ENCODE results near the gene NLRC4.
"Not testable (repeated sequence)": the region's sequence is repeated elsewhere in the genome, so short reads cannot be mapped to it uniquely, and the experiment has no call there.

The NLRC4 gene, protein sequence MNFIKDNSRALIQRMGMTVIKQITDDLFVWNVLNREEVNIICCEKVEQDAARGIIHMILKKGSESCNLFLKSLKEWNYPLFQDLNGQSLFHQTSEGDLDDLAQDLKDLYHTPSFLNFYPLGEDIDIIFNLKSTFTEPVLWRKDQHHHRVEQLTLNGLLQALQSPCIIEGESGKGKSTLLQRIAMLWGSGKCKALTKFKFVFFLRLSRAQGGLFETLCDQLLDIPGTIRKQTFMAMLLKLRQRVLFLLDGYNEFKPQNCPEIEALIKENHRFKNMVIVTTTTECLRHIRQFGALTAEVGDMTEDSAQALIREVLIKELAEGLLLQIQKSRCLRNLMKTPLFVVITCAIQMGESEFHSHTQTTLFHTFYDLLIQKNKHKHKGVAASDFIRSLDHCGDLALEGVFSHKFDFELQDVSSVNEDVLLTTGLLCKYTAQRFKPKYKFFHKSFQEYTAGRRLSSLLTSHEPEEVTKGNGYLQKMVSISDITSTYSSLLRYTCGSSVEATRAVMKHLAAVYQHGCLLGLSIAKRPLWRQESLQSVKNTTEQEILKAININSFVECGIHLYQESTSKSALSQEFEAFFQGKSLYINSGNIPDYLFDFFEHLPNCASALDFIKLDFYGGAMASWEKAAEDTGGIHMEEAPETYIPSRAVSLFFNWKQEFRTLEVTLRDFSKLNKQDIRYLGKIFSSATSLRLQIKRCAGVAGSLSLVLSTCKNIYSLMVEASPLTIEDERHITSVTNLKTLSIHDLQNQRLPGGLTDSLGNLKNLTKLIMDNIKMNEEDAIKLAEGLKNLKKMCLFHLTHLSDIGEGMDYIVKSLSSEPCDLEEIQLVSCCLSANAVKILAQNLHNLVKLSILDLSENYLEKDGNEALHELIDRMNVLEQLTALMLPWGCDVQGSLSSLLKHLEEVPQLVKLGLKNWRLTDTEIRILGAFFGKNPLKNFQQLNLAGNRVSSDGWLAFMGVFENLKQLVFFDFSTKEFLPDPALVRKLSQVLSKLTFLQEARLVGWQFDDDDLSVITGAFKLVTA

DNA sequence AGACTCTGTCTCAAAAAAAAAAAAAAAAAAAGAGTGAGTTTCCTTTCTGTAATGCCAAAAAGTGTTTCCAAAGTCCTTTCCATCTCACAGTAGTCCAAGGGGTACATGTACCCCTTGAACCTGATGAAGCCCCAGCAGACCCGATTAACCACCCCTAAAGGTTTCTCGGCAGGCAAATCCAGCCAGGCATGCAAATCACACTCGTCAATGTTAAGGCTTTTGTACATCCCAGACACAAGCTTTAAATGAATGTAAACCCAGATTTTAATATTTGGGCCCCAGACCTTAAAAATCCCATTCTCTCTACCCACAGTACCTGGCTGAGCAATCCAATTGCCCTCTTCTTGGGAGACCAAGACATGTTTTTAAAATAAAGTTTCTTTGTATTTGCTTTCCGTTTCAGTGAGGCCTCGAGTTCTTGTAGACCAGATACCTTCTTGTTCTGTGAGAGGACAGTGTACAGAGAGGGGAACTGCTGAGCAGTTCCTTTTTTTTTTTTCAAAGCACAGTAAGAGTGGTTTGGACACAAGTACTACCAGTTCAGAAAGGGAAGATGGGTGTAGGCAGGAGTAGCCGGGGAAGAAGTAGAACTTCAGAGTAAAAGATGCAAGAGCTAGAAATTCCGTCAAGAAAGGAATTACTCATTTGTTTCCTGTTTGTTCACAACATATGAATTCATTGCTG is at the start of gene NLRC4:
NLRC4 (minus strand) TSS at position 465 of the 684 bp plus-strand sequence. CDS start 8,111 bp downstream, outside the sequence.
- no peak for DNase-seq (ENCODE audit: low read depth)

DNA sequence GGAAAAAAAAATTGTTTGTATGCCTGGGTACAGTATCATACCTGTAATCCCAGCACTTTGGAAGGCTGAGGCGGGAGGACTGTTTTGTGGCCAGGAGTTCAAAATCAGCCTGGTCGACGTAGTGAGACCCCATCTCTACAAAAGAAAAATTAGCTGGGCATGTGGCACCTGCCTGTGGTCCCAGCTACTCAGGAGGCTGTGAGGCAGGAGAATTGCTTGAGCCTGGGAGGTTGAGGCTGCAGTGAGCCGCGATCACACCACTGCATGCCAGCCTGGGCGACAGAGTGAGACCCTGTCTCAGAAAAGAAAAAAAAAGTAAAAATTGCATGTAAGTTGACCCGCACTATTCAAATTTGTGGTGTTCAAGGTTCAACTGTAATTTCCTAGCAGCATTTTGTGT is 45.9 kb upstream of the NLRC4 start:
- no peak for DNase-seq (ENCODE audit: low read depth)

DNA sequence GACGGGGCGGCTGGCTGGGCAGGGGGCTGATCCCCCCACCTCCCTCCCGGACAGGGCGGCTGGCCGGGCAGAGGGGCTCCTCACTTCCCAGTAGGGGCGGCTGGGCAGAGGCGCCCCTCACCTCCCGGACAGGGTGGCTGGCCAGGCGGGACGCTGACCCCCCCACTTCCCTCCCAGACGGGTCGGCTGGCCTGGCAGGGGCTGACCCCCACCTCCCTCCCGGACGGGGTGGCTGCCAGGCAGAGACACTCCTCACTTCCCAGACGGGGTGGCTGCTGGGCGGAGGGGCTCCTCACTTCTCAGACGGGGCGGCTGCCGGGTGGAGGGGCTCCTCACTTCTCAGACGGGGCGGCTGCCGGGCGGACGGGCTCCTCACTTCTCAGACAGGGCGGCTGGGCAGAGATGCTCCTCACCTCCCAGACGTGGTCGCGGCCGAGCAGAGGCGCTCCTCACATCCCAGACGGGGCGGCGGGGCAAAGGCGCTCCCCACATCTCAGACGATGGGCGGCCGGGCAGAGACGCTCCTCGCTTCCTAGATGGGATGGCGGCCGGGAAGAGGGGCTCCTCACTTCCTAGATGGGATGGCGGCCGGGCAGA is 29.4 kb upstream of the NLRC4 start:
- DNase-seq (ENCODE audit: low read depth), result not testable (repeated sequence)

DNA sequence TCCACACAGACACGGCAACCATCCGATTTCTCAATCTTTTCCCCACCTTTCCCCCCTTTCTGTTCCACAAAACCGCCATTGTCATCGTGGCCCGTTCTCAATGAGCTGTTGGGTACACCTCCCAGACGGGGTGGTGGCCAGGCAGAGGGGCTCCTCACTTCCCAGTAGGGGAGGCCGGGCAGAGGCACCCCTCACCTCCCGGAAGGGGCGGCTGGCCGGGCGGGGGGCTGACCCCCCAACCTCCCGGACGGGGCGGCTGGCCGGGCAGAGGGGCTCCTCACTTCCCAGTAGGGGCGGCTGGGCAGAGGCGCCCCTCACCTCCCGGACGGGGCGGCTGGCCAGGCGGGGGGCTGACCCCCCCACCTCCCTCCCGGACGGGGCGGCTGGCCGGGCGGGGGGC is 28.8 kb upstream of the NLRC4 start:
- not testable (repeated sequence) for DNase-seq (ENCODE audit: low read depth)

DNA sequence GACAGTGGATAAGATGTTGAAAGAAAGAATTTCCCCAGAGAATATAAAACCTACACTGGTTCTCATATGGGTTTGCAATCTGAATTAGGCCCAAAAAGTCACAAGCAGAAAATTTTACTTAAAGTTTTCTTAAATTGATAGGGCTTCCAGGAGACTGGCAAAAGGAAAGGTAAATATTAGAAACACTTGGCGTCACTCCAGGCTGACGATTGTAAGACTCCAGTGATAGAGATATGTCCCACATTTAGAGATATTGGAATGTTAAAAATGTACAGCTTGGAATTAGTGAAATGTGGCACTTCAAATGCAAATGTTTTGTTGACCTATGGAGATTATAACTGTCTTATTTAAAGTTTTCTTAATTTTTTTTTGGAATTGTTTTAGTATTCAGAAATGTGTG is 27.1 kb upstream of the NLRC4 start:
- no peak for DNase-seq (ENCODE audit: low read depth)

DNA sequence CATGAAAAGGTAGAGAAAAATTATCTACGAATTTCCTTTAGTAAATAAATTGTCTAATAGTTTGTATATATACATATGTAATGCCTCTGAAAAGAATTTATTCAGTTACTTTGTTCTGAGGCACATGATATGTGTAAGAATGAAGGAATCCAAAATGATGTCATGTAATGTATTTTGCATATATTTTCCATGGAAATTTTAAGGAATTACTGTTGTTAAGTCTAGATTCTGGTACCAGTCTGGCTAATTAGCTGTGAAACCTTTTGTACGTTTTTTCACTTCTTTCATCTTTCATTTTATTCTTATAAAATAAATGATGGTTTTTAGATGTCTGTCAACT is 25.3 kb upstream of the NLRC4 start:
- no peak for DNase-seq (ENCODE audit: low read depth)

DNA sequence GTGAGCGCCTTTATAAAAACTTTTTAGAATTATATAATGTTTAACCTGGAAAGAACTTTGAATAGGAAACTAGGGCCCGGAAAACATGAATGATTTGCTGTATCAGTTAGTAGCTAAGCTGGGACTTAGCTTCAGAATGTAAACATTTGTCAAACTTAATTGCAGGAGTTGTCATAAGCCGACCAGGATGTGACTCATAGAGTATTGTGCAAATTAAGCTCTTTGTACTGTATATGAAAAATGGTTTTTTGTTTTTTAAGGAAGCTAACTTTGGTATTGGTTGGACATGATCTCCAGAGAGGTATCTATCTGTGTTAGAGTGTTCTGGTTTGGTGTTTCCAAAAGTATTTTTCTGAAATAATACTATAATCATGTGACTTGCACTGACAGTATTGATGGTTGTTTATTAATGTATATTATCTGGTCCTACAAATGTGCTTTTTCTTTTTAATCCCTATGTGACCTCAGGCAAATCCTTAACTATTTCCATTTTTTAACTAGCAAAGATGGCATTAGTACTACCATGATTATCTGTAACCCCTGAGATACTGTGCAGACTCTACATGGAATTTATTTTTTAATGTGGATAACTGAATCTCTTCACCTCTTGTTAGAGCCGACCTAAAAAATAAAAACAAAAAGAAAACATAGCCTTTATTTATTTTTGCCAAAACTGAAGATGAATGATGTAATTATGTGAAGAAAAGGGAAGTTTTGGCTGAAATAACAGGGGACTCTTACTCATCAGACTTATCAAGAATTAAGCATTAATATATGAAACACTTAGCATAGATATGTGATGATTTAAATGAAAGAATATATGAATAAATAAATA is 24.7 kb upstream of the NLRC4 start:
- DNase-seq (ENCODE audit: low read depth), result peak; percentile 55

DNA sequence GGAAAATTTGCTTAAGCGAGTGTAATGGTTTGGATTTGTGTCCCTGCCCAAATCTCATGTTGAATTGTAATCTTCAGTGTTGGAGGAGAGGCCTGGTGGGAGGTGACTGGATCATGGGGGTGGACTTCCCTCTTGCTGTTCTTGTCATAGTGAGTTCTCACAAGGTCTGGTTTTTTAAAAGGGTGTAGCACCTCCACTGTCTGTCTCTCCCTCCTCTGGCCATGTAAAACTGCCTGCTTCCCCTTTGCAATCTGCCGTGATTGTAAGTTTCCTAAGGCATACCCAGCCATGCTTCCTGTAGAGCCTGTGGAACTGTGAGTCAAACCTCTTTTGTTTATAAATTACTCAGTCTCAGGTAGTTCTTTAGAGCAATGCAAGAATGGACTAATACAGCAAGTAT is 19.6 kb upstream of the NLRC4 start:
- DNase-seq (ENCODE audit: low read depth), result no peak

DNA sequence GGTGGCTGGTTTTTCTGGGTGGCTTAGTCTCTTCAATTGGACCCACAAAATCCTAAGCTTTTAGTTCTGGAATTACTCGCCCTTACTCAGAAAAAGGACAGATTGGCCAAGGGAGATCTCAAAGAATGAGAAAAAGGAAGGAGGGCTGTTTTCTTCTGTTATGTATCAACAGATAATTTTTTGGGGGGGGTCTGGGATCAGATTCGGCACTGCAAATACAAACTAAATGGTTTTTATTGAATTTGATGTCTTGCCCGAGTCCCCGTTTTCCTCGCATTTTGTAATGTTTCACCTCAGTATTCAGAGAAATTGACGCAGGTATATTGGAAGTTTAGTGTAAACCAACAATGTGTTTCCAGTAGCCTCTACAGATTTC is 13.8 kb upstream of the NLRC4 start:
- DNase-seq (ENCODE audit: low read depth), result no peak

DNA sequence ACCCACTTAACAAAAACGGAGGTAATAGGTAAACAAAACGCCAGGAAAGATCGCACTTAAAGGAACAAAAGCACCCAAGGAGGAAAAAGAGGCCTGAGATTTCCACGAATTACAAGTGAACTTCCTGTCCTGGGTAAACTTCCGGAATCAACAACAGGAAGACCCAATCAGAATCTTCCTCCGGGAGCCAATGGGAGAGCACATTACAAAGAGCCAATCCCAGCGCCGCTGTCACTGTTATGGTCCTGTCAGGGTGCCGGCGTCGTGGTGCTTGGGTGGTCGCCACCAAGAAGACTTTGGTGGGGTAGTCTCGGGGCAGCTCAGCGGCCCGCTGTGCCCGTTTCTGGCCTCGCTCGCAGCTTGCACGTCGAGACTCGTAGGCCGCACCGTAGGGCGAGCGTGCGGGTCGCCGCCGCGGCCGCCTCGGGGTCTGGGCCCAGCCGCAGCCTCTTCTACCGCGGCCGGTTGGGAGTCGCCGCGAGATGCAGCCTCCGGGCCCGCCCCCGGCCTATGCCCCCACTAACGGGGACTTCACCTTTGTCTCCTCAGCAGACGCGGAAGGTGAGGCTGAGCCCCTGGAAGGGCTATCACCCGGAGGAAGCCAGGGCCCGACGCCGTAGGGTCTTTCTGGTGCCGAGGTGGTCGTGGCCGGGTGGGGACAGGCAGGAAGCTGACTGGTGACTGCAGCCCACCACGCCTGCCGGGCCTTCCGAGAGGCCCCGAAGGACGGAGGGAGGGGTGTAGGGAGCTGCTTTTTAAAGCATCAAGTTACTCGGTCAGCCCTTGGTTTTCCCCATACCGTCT is 13.2 kb upstream of the NLRC4 start, which contains the start of gene YIPF4:
YIPF4 (plus strand) TSS at position 231 of the 804 bp plus-strand sequence; CDS start at position 483, 252 bp downstream.
- peak; percentile 90 for DNase-seq (ENCODE audit: low read depth)

DNA sequence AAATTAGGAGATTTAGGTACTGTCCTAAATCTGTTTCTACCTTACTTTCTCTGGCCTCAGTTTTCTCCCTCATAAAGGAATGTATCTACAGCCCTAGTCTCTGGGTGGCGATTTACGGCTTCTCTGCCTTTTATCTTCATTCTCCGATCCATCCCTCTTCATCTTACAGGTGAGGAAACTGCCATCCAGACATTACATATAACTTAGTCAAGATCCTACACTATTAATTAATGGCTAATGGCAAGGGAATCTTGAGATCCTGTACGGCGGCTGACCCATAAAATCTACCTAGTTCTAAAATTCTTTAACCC is 12.6 kb upstream of the NLRC4 start:
- DNase-seq (ENCODE audit: low read depth), result no peak

DNA sequence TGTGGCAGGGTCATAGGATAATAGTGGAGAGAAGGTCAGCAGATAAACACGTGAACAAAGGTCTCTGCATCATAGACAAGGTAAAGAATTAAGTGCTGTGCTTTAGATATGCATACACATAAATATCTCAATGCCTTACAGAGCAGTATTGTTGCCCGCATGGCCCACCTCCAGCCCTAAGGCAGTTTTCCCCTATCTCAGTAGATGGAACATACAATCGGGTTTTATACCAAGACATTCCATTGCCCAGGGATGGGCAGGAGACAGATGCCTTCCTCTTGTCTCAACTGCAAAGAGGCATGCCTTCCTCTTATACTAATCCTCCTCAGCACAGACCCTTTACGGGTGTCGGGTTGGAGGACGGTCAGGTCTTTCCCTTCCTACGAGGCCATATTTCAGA is 11.1 kb upstream of the NLRC4 start:
- DNase-seq (ENCODE audit: low read depth), result not testable (repeated sequence)

DNA sequence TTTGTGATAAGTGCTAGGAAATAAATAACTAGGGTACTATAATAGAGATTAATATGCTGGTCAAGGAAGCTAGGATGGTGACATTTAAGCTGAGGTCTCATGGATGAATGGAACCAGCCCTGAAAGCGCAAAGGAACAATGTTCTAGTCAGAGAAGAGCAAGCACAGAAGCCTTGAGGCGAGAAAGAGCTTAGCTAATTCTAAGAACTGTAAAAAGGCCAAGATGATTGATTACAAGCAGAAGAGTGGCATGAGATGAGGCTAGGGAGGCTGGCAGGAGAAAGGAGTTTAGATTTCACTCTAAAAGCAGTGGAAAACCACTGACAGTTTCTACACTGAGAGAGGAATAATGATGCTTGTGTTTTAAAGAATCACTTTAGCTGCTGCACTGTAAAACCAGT is 9.6 kb upstream of the NLRC4 start:
- DNase-seq (ENCODE audit: low read depth), result no peak

DNA sequence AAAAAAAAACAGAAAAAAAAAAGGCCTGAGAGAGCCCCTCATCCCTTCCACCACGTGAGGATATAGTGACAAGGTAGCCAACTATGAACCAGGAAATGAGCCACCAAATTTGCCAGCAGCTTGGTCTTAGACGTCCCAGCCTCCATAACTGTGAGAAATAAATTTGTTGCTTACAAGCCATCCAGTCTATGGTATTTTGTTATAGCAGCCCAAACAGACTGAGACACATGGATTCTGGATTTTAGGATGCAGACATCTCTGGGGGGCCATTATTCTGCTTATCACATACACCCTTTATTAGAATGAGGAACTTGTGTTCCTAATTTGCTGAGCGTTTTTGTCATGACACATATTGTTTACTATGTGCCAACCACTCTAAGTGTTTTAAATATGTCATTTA is 7.6 kb upstream of the NLRC4 start:
- no peak for DNase-seq (ENCODE audit: low read depth)

DNA sequence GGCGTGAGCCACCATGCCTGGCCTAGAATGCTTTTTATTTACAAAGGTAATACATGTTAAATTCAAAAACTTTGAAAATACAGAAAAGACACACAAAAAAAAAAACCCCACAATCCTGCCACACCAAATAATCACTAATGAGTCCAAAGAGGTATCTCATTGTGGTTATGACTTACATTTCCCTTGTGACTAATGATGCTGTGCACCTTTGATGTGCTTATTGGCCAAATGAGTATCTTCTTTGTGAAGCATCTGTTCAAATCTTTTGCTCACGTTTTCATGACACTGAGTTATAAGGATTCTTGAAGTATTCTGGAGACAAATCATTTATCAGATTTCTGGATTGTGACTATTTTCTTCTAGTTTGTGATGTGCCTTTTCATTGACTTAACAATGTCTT is 6.4 kb upstream of the NLRC4 start:
- DNase-seq (ENCODE audit: low read depth), result no peak

DNA sequence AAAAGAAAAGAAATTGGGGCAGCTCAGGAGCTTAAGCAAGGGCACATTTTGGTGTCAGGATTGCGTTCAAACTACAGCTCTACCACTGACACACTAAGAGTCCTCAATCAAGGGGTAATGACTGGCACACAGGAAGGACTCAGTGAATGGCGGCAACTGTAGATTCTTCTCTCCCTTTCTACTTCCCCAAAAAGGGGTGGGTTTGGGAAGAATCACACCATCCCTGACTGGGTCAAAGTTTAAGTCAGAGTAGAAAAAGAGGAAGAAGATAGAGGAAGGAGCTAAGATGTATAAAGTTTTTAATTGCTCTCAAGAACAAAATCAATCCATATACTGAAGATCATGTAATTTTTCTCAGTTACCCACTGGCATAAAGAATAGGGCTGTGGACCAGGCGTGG is 2.6 kb downstream of the NLRC4 start:
- no peak for DNase-seq (ENCODE audit: low read depth)

DNA sequence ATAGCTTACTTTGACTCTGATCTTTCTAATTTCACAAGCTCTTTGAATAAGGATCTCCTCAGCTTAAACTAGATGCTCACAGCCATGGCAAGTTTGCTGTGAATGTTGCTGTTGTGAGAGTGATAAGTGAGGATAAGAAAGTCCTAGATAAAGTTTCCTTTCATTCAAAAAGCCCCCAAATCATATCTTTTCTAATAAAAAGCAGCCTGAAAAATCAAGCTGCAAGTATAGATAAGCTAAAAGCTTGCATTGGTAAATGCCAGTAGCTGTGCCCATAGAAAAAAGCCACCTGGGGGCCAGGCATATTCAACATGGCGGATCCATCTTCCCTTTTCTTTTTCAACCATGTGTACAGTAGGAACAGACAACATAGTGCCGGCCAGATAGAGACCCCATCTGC is 4.3 kb downstream of the NLRC4 start:
- DNase-seq (ENCODE audit: low read depth), result no peak

DNA sequence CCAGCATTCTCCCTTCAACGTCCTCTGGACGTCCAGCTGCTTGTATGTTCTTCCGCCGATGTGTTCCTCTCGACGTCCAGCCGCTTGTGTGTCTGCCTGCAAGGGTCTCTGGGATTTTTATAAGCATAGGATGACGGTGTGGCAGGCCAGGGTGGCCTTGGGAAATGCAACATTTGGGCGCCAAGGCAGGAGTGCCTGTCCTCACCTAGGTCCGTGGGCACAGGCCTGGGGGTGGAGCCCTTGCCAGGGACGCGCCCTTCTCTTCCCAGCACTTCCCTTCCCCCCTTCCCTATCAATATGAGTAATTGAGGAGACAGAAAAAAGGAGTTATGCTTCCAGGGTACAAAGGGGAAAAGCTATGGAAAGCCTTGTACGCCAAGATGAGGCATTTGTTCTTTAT is 6.4 kb downstream of the NLRC4 start:
- DNase-seq (ENCODE audit: low read depth), result no peak

DNA sequence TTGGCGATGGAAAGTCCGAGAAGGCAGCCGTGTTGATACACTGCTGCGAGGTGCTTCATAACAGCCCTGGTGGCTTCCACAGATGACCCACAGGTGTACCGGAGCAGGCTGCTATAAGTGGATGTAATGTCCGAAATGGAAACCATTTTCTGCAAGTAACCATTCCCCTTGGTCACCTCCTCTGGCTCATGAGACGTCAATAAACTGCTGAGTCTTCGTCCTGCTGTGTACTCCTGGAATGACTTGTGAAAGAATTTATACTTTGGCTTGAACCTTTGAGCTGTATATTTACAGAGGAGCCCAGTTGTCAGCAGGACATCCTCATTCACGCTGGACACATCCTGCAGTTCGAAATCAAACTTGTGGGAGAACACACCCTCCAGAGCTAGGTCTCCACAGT is 14.4 kb downstream of the NLRC4 start:
- no peak for DNase-seq (ENCODE audit: low read depth)

DNA sequence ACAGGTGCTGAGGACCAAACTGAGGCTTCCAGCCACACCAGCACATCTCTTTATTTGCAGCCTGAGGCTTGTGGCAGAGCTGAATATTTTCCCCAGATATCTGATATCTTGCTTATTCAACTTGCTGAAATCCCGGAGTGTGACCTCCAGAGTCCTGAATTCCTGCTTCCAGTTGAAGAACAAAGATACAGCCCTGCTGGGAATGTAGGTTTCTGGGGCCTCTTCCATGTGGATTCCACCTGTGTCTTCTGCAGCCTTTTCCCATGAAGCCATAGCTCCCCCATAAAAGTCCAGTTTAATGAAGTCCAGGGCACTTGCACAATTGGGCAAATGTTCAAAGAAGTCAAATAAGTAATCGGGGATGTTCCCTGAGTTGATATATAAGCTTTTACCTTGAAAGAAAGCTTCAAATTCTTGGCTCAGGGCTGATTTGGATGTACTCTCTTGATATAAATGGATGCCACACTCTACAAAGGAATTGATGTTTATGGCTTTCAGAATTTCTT is 14.9 kb downstream of the NLRC4 start:
- no peak for DNase-seq (ENCODE audit: low read depth)

All from fibroblast of the conjunctiva (primary cell).